ENCODE results near the gene ZNF398.

Gene ZNF398

GRCh38 chr7:149147752-149148653 is 750 bp downstream of the ZNF398 start (continued):
- TF ChIP-seq ZNF202 (tag by site-specific recombination; IDR thresholded peaks at IDR 0.05; ENCODE audit: borderline replicate concordance) (no peak), ZNF391 (tag by site-specific recombination; IDR thresholded peaks at IDR 0.05; ENCODE audit: borderline replicate concordance, low read depth) (peak; percentile 71), ZNF169 (tag by site-specific recombination; IDR thresholded peaks at IDR 0.05) (no peak), ZNF223 (tag by site-specific recombination; IDR thresholded peaks at IDR 0.05) (no peak), ZNF530 (tag by site-specific recombination; IDR thresholded peaks at IDR 0.05; ENCODE audit: low read depth) (no peak), ZNF621 (tag by site-specific recombination; IDR thresholded peaks at IDR 0.05) (no peak), ZNF2 (tag by site-specific recombination; IDR thresholded peaks at IDR 0.05) (peak; percentile 68; the same call in 1 of the 2 replicates), ZNF174 (tag by site-specific recombination; IDR thresholded peaks at IDR 0.05) (no peak), ZBTB8A (tag by site-specific recombination; IDR thresholded peaks at IDR 0.05) (peak; percentile 84), ZSCAN4 (tag by site-specific recombination; IDR thresholded peaks at IDR 0.05) (no peak), SALL2 (tag by site-specific recombination; IDR thresholded peaks at IDR 0.05; ENCODE audit: borderline replicate concordance) (no peak), TSHZ1 (tag by site-specific recombination; IDR thresholded peaks at IDR 0.05; ENCODE audit: borderline replicate concordance) (no peak), ZNF48 (tag by site-specific recombination; IDR thresholded peaks at IDR 0.05) (no peak), ZNF639 (tag by site-specific recombination; IDR thresholded peaks at IDR 0.05) (no peak), HOXC10 (CRISPR knock-in tag; IDR thresholded peaks at IDR 0.05) (no peak), BCL11A (tag by site-specific recombination; IDR thresholded peaks at IDR 0.05; ENCODE audit: low read depth) (no peak), ZBTB48 (tag by site-specific recombination; IDR thresholded peaks at IDR 0.05) (peak; percentile 14; the same call in 1 of the 2 replicates), SP2 (tag by site-specific recombination; IDR thresholded peaks at IDR 0.05) (no peak)
- TF ChIP-seq, protein P1, sequence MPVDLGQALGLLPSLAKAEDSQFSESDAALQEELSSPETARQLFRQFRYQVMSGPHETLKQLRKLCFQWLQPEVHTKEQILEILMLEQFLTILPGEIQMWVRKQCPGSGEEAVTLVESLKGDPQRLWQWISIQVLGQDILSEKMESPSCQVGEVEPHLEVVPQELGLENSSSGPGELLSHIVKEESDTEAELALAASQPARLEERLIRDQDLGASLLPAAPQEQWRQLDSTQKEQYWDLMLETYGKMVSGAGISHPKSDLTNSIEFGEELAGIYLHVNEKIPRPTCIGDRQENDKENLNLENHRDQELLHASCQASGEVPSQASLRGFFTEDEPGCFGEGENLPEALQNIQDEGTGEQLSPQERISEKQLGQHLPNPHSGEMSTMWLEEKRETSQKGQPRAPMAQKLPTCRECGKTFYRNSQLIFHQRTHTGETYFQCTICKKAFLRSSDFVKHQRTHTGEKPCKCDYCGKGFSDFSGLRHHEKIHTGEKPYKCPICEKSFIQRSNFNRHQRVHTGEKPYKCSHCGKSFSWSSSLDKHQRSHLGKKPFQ (tag by site-specific recombination; IDR thresholded peaks at IDR 0.05) = no peak
- TF ChIP-seq, protein P2, sequence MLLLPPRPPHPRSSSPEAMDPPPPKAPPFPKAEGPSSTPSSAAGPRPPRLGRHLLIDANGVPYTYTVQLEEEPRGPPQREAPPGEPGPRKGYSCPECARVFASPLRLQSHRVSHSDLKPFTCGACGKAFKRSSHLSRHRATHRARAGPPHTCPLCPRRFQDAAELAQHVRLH (tag by site-specific recombination; IDR thresholded peaks at IDR 0.05) = no peak
- TF ChIP-seq, protein P3, sequence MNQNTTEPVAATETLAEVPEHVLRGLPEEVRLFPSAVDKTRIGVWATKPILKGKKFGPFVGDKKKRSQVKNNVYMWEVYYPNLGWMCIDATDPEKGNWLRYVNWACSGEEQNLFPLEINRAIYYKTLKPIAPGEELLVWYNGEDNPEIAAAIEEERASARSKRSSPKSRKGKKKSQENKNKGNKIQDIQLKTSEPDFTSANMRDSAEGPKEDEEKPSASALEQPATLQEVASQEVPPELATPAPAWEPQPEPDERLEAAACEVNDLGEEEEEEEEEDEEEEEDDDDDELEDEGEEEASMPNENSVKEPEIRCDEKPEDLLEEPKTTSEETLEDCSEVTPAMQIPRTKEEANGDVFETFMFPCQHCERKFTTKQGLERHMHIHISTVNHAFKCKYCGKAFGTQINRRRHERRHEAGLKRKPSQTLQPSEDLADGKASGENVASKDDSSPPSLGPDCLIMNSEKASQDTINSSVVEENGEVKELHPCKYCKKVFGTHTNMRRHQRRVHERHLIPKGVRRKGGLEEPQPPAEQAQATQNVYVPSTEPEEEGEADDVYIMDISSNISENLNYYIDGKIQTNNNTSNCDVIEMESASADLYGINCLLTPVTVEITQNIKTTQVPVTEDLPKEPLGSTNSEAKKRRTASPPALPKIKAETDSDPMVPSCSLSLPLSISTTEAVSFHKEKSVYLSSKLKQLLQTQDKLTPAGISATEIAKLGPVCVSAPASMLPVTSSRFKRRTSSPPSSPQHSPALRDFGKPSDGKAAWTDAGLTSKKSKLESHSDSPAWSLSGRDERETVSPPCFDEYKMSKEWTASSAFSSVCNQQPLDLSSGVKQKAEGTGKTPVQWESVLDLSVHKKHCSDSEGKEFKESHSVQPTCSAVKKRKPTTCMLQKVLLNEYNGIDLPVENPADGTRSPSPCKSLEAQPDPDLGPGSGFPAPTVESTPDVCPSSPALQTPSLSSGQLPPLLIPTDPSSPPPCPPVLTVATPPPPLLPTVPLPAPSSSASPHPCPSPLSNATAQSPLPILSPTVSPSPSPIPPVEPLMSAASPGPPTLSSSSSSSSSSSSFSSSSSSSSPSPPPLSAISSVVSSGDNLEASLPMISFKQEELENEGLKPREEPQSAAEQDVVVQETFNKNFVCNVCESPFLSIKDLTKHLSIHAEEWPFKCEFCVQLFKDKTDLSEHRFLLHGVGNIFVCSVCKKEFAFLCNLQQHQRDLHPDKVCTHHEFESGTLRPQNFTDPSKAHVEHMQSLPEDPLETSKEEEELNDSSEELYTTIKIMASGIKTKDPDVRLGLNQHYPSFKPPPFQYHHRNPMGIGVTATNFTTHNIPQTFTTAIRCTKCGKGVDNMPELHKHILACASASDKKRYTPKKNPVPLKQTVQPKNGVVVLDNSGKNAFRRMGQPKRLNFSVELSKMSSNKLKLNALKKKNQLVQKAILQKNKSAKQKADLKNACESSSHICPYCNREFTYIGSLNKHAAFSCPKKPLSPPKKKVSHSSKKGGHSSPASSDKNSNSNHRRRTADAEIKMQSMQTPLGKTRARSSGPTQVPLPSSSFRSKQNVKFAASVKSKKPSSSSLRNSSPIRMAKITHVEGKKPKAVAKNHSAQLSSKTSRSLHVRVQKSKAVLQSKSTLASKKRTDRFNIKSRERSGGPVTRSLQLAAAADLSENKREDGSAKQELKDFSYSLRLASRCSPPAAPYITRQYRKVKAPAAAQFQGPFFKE (tag by site-specific recombination; IDR thresholded peaks at IDR 0.05; ENCODE audit: borderline replicate concordance) = no peak
- TF ChIP-seq, protein P4, sequence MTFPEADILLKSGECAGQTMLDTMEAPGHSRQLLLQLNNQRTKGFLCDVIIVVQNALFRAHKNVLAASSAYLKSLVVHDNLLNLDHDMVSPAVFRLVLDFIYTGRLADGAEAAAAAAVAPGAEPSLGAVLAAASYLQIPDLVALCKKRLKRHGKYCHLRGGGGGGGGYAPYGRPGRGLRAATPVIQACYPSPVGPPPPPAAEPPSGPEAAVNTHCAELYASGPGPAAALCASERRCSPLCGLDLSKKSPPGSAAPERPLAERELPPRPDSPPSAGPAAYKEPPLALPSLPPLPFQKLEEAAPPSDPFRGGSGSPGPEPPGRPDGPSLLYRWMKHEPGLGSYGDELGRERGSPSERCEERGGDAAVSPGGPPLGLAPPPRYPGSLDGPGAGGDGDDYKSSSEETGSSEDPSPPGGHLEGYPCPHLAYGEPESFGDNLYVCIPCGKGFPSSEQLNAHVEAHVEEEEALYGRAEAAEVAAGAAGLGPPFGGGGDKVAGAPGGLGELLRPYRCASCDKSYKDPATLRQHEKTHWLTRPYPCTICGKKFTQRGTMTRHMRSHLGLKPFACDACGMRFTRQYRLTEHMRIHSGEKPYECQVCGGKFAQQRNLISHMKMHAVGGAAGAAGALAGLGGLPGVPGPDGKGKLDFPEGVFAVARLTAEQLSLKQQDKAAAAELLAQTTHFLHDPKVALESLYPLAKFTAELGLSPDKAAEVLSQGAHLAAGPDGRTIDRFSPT (tag by site-specific recombination; IDR thresholded peaks at IDR 0.05) = peak; percentile 76; the same call in 1 of the 2 replicates

Measured in HEK293 (cell line).